ENCODE measurements around the gene KNTC1. TPM values are rescaled to one million over a fixed set of nuclear protein-coding genes. Genes with fewer than 3 reads are reported as not detected.

KNTC1 gene
- total RNA-seq, 1 experiment from 2014 or later: 71.3 TPM

GRCh38 chr12:122537021-122537420, 10.0 kb downstream of the KNTC1 start:
- TF ChIP-seq CTCF (conservative IDR thresholded peaks at IDR 0.05): no peak
- Histone ChIP-seq H3K27me3 (ENCODE audit: insufficient read depth, low read length) (no peaks in the 10 kb centered on the region), H3K56ac (ENCODE audit: insufficient read length, low read depth, low read length) (no peak overlapping the region), H4K8ac (replicated peaks; ENCODE audit: insufficient read length, low read depth, low read length) (no peak overlapping the region), H3K9me3 (ENCODE audit: control insufficient read depth, low read depth, low read length) (no peaks in the 10 kb centered on the region), H3K4ac (ENCODE audit: low read depth, low read length) (no peak overlapping the region), H3K14ac (ENCODE audit: insufficient read depth, low read length) (no peak overlapping the region), H2BK5ac (ENCODE audit: insufficient read length, low read length) (no peak overlapping the region), H2BK20ac (ENCODE audit: low read depth, low read length, poor library complexity, severe bottlenecking) (no peak overlapping the region), H2AK5ac (ENCODE audit: insufficient read length, low read length) (no peak overlapping the region), H2AFZ (ENCODE audit: low read length) (no peak overlapping the region), H2BK15ac (ENCODE audit: low read depth, low read length) (no peak overlapping the region), H3K18ac (ENCODE audit: insufficient read length, low read depth, low read length) (no peak overlapping the region), H2BK120ac (ENCODE audit: low read depth, low read length, poor library complexity, severe bottlenecking) (no peak overlapping the region), H3K79me1 (ENCODE audit: insufficient read depth, low read depth, low read length, poor library complexity, severe bottlenecking) (no peaks in the 10 kb centered on the region), H3K9ac (ENCODE audit: extremely low read depth, insufficient read length, low read length) (no peak overlapping the region), H4K5ac (ENCODE audit: insufficient read length, low read depth, low read length) (no peak overlapping the region), H4K91ac (ENCODE audit: insufficient read length, low read depth, low read length) (no peak overlapping the region), H3K23ac (ENCODE audit: insufficient read length, low read depth, low read length) (no peak overlapping the region), H3T11ph (ENCODE audit: low read length) (no peak overlapping the region), H3K27ac (ENCODE audit: insufficient read length, low read depth, low read length) (no peak overlapping the region), H2BK12ac (ENCODE audit: insufficient read length, low read depth, low read length) (no peak overlapping the region), H3K4me1 (ENCODE audit: insufficient read depth, low read length) (no peaks in the 10 kb centered on the region), H3K4me2 (ENCODE audit: insufficient read depth, insufficient read length, low read length) (no peak overlapping the region), H3K23me2 (ENCODE audit: insufficient read length, low read depth, low read length, poor library complexity, severe bottlenecking) (no peaks in the 10 kb centered on the region), H4K20me1 (ENCODE audit: control insufficient read depth, insufficient read depth, insufficient read length) (no peaks in the 10 kb centered on the region), H3K79me2 (ENCODE audit: insufficient read depth, low read length) (no peaks in the 10 kb centered on the region)
- no peak overlapping the region for H3K4me3 Mint-ChIP-seq
- H3K4me1 Mint-ChIP-seq: no peaks in the 10 kb centered on the region
- peak overlapping the region in 2 of 3 experiments; percentile 18 to 19; a peak in 4 of 7 replicates for H3K27ac Mint-ChIP-seq
- no CpG with 5 or more reads among the region's 4 CpGs for WGBS (ENCODE audit: extremely low coverage, insufficient read length, low lambda C conversion rate)
- no peaks in the 10 kb centered on the region for H3K9me3 Mint-ChIP-seq
- no peaks in the 10 kb centered on the region for H3K27me3 Mint-ChIP-seq (ENCODE audit: low read depth)
- peaks cover 15 to 64% (median 59%) of the 10 kb centered on the region in 3 experiments; a peak in 6 of 7 replicates for H3K36me3 Mint-ChIP-seq (ENCODE audit: insufficient read depth in 1 of 3, low read depth in 3 of 3)
- no peak for DNase-seq

Measured in H9 (cell line).